GM08714 (cell line): ENCODE measurements around the gene CDR2.

Experiments used
- H3K4me3 ChIP-seq: fragments of 200-500 bp; sonication (Bioruptor generic); 2 replicates; pipeline ENCODE4 v1.5.1; 2014; ENCODE audit warnings: mild to moderate bottlenecking, low read length, inconsistent platforms
- ZNF274 ChIP-seq: IDR thresholded peaks from 2 replicates; pipeline ENCODE4 v1.6.1; 2012; ENCODE audit warnings: mild to moderate bottlenecking, low read depth, low read length

CDR2 gene

DNA sequence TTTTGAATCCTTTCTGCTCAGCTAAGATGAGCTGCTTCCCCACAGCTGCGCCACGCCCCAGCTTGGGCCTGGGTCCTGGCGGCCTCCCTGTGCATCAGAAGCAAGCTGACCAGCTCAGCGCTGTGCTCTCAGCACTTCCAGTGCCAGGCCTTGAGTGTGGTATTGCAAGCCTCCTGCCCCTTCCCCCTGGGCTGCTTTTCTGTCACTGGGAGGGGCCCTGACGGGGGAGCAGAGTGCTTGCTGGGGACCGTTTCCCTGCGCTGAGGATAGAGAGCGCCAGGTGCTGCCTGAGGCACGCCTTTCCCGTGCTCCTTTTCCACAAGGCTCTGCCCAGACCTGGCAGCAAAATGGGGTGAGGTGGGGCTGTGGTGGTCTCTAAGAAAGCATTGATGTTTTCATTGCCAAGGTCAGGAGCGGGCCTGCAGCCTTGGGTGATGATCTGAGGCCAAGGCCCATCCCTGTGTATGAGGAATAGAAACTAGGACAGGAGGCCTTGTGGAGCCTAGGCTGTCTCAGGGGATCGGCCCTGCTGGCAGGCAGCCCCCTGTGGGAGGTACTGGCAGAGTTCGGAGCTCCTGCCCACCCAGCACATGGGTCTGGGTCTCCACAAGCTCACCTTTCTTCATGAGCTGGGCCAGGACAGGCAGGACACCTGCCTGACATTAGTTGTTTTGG is 47.5 kb downstream of the CDR2 start:
- no peak for TF ChIP-seq ZNF274
- no peak overlapping the region for H3K4me3 ChIP-seq

DNA sequence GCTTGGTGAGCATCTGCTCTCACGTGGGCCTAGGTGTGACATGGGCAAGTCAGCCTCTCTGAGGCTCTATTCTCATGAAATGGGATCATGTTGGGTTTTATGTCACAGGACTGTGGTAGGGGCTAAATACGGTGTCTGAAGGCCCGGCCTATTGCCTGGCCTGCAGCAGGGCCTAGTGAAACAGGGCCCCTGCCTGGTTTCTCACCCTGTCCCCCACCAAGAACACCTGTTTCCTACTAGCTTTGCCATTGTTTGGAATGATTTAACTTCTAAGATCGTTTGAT is 48.1 kb downstream of the CDR2 start:
- no peak for TF ChIP-seq ZNF274

DNA sequence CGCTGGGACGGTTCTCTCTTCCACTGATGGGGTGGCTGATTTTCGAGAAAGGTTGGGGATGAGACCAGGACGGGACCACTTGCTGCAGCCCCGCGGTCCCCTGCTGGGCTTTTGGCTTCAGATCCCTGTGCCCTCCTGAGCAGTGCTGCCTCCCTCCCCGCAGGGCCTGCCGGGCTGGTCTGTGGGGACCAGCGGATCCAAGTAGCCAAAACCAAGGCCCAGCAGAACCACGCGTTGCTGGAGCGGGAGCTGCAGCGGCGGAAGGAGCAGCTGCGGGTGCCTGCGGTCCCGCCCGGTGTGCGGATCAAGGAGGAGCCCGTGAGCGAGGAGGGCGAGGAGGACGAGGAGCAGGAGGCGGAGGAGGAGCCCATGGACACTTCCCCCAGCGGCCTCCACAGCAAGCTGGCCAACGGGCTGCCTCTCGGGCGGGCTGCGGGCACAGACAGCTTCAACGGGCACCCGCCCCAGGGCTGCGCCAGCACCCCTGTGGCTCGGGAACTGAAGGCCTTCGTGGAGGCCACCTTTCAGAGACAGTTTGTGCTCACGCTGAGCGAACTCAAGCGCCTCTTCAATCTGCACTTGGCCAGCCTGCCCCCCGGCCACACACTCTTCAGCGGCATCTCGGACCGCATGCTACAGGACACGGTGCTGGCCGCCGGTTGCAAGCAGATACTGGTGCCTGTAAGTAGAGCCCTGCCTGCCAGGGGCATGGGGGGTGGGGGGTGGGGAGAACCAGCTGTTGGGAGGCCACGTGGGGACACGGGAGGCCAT is 48.6 kb downstream of the CDR2 start:
- no peak overlapping the region for H3K4me3 ChIP-seq
- TF ChIP-seq ZNF274 = no peak

More for the DNA sequence above, 48.1 kb downstream of the CDR2 start:
- no peak overlapping the region for H3K4me3 ChIP-seq

DNA sequence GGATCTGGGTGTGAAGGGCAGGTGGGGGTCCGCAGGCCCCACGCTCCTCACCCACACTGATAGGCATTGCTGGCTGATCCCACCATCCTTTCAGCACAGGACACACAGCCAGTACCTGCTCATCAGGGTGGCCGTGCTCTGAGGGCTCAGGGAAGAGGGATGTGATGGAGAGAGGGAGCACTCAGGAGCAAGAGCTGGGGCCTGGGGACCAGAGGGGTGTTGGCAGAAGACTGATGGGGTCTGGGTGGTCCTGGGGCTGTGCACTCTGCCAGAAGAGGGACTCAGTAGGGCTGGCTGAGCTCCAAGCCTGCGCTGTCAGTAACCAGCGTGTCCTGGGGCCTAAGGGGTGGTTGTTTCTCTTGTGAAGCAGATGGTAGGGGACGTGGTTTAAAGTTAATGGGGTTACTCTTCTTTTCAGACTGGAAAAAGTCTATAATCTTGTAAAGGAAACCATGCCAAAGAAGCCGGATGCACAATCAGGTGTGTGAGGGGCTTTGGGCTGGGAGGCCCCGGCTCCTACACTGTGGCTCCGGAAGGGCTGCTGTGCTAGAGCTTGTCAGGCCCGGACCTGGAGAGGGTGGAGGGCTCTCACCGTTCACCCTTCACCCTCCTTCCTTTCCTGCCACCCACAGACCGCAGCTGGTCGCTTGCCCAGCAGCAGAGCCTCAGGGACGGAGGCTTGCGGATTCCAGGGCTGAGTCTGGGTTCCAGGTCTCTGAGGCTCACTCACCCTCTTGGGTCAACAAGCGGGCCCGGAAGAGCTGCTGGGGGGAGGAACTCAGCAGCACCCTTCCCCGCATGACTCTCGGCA is 49.4 kb downstream of the CDR2 start:
- TF ChIP-seq ZNF274 = no peak
- no peak overlapping the region for H3K4me3 ChIP-seq

DNA sequence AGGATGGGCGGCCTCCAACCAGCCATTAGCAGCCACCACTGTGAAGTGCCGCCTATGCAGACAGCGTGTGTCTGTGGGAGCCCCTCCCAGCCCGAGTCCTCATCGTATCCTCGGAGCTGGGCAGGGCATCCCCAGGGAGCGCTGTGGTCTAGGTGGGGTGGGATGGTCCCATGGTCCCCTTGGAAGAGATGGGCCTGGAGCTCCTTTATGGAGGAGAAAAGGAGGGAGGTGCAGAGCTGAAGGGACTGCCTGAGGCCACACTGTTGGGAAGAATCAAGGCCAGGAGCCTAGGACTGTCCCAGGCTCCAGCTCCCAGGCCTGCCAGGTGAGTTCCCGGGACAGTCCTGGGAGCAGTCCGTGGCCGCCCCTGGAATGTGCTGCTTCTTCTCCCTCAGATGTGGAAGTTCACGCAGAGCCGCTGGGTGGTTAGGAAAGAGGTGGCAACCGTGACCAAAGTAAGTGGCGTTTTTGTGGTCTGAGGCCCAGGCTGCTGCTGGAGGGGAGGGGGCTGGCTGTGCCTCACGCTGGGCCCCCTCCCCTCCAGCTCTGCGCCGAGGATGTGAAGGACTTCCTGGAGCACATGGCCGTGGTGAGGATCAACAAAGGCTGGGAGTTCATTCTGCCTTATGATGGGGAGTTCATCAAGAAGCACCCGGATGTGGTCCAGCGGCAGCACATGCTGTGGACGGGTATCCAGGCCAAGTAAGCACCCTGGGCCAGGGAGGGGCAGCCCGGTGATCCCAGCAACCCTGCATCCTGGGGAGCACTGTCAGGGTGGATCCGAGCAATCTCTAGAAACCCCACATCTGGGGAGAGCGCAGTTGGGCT is 50.2 kb downstream of the CDR2 start:
- no peak overlapping the region for H3K4me3 ChIP-seq
- TF ChIP-seq ZNF274 = no peak

DNA sequence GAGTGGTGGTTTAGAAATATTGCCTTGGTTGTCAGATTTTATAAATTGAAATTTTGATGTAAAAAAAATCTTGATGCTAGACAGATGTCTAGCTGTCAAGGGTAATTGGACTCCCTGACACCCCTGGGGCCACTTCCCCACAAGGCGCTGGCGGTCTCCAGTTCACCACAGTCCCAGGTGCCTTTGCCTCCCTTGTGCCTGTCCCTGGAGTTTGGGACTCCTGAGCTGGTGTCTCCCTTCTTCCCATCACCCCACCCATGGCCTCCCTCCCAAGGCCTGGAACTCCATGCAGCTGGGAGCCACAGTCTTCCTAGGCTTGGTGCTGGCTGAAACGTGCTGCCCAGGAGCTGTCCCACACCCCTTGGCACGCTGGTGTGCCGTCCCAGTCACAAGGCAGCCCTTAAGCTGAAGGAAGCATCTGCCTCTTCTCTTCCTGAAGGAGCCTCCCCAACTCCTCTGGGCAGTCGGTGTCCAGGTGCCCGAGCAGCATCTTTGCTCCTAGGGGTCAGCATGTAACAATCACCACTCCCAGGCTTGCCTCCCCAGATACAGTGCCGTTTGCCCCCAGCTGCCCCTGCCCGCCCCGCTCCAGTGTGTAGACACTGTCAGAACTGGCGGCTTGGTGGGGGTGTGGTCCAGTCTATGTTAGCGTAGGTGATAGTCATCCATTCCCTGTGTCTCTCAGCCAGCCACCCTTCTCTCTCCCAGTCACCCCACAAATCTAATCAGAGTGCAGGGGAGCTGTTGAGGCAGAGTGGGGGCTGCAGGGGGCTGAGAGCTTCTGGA is 51.1 kb downstream of the CDR2 start:
- no peak overlapping the region for H3K4me3 ChIP-seq
- no peak for TF ChIP-seq ZNF274

DNA sequence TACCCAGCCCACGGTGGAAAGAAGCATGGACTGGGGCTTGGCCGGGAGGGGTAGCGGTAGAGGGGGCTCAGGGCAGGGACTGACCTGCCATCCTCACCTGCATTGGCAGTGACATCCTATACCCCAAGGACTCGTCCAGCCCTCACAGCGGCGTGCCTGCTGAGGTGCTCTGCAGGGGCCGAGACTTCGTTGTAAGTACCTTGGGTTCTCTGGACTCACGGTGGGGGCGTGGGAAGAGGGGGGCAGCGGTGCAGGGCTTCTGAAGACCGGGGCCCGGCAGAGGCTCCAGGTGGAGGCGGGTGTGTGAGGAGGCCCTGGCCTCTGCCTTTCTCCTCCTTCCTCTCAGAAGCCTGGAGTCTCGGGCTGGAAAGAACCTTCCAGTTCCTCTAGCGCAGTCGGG is 51.7 kb downstream of the CDR2 start:
- TF ChIP-seq ZNF274 = no peak
- no peak overlapping the region for H3K4me3 ChIP-seq

DNA sequence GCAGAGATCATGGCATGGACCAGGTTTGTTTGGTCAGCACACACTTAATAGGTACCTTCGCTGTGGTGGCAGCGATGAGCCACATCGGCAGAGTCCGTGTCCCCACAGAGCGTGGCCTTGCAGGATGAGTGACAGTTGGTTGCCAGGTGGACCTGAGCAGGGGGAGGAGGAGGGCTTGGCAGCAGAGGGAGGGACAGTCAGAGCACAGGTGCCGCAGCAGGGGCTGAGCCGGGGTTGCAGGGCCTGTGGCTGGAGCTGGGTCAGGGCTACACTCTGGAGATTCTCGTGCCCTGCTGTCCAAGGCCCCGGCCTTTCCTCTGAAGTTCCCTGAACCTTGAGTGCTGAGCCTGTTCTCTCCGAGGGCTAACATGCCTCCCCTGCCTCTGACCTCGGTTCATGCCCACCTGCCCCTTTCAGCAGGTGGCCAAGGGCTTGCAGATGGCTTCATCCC is 52.4 kb downstream of the CDR2 start:
- H3K4me3 ChIP-seq = no peak overlapping the region
- no peak for TF ChIP-seq ZNF274

DNA sequence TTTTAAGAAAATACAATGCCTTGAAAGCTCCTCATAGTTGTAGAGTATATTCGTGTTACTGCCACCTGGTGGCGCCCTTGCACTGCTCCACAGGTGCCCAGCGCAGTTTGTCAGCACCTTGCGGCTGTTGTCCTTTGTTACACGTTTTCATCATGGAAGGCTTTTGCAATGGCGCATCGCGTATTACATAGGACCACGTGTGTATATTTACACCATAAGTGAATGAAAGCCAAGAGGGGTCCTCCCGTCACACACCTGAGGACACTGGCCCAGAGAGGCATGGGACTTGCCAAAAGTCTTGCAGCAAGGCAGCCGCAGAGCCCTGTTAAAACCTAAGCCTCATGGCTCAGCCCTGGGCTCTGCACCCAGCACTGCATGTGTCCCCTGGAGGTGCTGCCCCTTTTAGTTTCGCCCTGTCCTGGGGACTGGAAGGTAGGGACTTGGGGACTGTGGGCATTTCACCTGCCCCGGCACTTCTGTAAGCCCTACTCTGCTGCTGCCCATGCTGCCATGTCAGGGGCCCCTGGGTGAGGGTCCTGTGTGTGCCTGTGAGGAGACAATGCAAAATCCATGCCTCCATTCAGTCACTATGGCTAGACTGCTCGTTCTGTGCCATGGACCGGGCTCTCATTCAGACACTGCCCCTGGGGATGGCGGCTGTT is 52.9 kb downstream of the CDR2 start:
- no peak for TF ChIP-seq ZNF274
- H3K4me3 ChIP-seq = no peak overlapping the region

DNA sequence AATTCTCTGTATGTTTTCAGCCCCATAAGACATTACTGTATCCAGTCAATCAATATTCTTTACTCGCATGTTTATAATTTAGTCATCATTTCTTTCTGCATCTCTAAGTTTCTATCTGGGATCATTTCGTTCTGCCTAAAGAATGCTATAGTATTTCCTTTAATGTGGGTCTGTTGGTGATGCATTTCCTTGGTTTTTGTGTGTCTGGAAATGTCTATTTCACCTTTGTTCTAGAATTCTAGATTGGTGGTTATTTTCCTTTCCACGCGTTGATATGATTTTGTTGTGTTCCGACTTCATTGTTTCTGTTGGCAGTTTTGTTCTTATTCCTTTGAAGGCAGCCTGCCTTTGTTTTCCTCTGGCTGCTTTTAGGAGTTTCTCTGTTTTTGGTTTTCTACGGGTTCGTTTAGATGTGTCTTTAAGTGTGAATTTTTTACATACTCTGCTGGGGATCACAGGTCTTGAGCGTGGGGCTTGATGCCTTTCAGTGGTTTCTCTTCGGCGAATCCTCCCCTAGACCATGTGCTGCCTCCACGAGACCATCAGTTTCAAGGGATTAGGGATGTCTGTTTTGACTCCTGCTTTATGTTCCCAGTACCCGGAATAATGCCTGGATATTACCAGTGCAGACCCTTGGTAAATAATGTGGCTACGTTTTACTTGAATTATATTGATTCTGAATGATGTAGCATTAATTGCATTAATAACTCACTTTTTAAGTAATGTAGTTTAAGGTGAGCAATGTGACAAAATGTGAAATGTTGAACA is 53.7 kb downstream of the CDR2 start:
- no peak for TF ChIP-seq ZNF274
- H3K4me3 ChIP-seq = no peak overlapping the region

DNA sequence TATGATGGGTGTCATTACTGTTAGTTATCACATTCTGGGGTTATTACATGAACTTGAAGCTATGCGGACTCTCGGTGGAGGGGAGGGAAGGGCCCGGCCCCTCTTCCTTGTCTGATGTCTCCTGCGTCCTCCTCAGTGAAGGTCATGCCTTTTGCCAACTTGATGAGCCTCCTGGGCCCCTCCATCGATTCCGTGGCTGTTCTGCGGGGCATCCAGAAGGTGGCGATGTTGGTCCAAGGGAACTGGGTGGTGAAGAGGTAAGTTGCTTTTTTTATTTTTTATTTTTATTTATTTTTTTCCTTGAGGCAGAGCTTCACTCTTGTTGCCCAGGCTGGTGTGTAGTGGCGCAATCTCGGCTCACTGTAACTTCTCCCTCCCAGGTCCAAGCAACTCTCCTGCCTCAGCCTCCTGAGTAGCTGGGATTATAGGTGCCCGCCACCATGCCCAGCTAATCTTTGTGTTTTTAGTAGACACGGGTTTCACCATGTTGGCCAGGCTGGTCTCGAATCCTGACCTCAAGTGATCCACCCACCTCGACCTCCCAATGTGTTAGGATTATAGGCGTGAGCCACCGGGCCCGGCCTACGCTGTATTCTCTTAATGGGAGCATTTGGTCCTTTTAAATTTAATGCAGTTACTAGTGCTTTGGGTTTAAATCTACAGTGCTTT is 55.6 kb downstream of the CDR2 start:
- no peak for TF ChIP-seq ZNF274
- no peak overlapping the region for H3K4me3 ChIP-seq

DNA sequence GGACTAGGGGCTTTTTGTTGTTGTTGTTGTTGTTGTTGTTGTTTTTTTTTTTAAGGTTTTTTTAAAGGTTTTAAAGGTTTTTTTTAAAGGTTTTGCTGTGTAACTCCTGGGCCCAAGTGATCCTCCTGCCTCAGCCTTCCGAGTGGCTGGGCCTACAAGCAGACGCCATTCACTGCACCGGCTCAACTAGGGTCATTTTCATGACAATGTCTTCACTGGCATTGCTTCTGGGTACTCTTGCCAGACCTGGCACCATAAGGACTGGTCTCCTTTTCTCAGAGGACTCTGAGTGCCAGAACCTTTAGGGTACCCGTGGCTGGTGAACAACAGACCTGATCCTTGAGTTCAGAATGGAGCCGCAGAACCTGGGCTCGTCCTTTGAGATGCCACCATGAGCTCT is 56.8 kb downstream of the CDR2 start:
- no peak overlapping the region for H3K4me3 ChIP-seq
- TF ChIP-seq ZNF274 = no peak
